Sigmoid colon (tissue), 7 donors: ENCODE data around the gene EFNA4. TPM values are rescaled to one million over a fixed set of nuclear protein-coding genes. Genes with fewer than 3 reads are reported as not detected.

ENCODE experiments used
- DNase-seq: peaks from one replicate; pipeline ENCODE4 v3.0.0-alpha.2; 2019
- H3K27ac ChIP-seq, 4 donors: fragments of 200-600 bp; sonication (generic); one replicate each; pipeline ENCODE4 v1.5.1; 2016 to 2019; ENCODE audit warnings: mild to moderate bottlenecking in 1 of 4
- H3K27me3 ChIP-seq, 3 donors: fragments of 200-600 bp; sonication (generic); one replicate each; pipeline ENCODE4 v1.5.1; 2019; ENCODE audit warnings: mild to moderate bottlenecking in 1 of 3
- H3K36me3 ChIP-seq, 4 donors: fragments of 200-600 bp; sonication (generic); one replicate each; pipeline ENCODE4 v1.5.1; 2016 to 2019
- H3K4me1 ChIP-seq, 4 donors: fragments of 200-600 bp; sonication (generic); one replicate each; pipeline ENCODE4 v1.5.1; 2017 to 2019
- H3K4me3 ChIP-seq, 4 donors: fragments of 200-600 bp; sonication (generic); one replicate each; pipeline ENCODE4 v1.5.1; 2017 to 2019; ENCODE audit warnings: mild to moderate bottlenecking in 2 of 4, moderate library complexity in 1 of 4
- H3K9me3 ChIP-seq, 4 donors: fragments of 200-600 bp in 3 of 4; sonication (generic) in 3 of 4; one replicate each; pipeline versions ENCODE4 v1.5.1 to v1.6.1; 2013 to 2019
- EP300 ChIP-seq, 4 donors: sonication (generic); formaldehyde crosslinking; IDR thresholded peaks; one replicate each; pipeline ENCODE4 v1.6.1; 2017; ENCODE audit warnings: antibody characterized with exemption in 4 of 4
- POLR2A ChIP-seq, 2 donors: fragments of 450-650 bp; IDR thresholded peaks; one replicate each; pipeline ENCODE4 v1.6.1; 2016; ENCODE audit warnings: antibody characterized with exemption in 2 of 2, mild to moderate bottlenecking in 2 of 2, moderate library complexity in 2 of 2
- POLR2AphosphoS5 ChIP-seq, 4 donors: sonication (generic); formaldehyde crosslinking; IDR thresholded peaks; one replicate each; pipeline ENCODE4 v1.6.1; 2017; ENCODE audit warnings: antibody characterized with exemption in 4 of 4
- WGBS, 2 donors: extraction: QIAGEN DNeasy Blood & Tissue Kit; methylation state at CpG; one replicate each; pipeline ENCODE4 v1.1.7; 2013; 5-methylcytosine and 5-hydroxymethylcytosine counted together
- intact Hi-C: fragments of 100-400 bp; cut with DNase I; formaldehyde crosslinking; loops from one replicate; pipeline ENCODE4 v1.15.1; 2023
- polyA plus RNA-seq, 3 donors: library from polyadenylated mRNA; stranded (reverse); fragments of 200-250 nt; gene quantifications; one replicate each; pipeline ENCODE4 v1.2.3, GENCODE V29; 2013
- total RNA-seq, 4 donors: library from RNA; depleted of rRNA; stranded (reverse); fragments of >200 nt; gene quantifications; one replicate each; pipeline ENCODE4 v1.1.0, GENCODE V29; 2016
- TF ChIP-seq, protein P1 (sequence below), 4 experiments: fragments of 450-650 bp in 3 of 4; fragments of 200-600 bp in 1 of 4; IDR thresholded peaks; one replicate each; pipeline ENCODE4 v1.5.1; 2016 to 2019; ENCODE audit warnings: antibody characterized with exemption in 4 of 4, mild to moderate bottlenecking in 3 of 4, moderate library complexity in 2 of 4
- donor health status: healthy with polysubstance abuse.
- donor health status: Bipolar disorder and iron deficiency.
- donor health status: healthy.

Gene EFNA4
- total and polyA plus RNA-seq, 7 donors, result 1.6 to 22.2 (median 5.0) TPM

DNA sequence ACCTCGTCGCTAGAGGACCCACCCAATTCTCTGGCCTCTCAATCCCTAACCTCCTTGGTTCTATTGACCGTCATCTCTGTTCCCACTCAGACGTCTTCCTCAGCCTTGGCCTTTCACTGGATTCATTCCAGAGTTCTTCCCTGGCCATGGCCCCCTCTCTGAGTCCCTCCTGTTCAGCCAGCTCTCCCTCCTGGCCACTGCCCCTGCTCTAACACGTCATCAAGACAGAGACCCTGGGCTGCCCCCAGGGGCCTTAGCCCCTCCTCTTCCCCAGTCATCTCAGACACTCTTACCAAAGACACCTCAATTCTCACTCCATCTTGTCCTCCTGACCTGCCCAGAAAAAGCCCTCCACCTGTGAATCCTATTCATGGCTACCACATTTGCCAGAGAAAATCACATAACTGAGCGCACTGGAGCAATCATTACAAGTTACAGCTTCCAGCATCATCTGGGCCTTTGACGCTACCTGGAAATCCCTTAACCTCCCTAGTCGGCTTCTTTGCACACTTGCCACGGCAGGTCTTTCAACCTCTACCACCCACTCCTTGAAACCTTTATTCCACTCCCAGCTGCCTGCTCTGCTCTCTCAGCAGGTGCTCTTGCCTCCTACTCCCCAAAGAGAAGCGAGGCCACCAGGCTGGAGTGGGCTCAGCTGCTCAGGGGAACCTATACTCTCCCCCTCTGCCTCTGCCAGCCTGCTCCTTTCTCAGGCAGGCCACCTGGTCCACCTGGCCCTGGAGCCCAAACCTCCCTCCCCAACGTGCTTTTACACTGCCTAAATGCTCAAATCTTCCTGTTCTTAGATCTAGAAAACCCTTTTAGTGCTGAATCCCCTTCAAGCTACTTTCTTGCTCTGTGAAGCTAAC is 43.9 kb upstream of the EFNA4 start:
- Histone ChIP-seq H3K9me3 (no peaks in the 10 kb centered on the region), H3K4me1 (peaks cover 0 to 24% (median 20%) of the 10 kb centered on the region in 4 donors), H3K27ac (no peak overlapping the region), H3K27me3 (no peaks in the 10 kb centered on the region), H3K36me3 (peaks cover 0 to 21% (median 7%) of the 10 kb centered on the region in 4 donors), H3K4me3 (no peak overlapping the region)
- TF ChIP-seq, protein P1, sequence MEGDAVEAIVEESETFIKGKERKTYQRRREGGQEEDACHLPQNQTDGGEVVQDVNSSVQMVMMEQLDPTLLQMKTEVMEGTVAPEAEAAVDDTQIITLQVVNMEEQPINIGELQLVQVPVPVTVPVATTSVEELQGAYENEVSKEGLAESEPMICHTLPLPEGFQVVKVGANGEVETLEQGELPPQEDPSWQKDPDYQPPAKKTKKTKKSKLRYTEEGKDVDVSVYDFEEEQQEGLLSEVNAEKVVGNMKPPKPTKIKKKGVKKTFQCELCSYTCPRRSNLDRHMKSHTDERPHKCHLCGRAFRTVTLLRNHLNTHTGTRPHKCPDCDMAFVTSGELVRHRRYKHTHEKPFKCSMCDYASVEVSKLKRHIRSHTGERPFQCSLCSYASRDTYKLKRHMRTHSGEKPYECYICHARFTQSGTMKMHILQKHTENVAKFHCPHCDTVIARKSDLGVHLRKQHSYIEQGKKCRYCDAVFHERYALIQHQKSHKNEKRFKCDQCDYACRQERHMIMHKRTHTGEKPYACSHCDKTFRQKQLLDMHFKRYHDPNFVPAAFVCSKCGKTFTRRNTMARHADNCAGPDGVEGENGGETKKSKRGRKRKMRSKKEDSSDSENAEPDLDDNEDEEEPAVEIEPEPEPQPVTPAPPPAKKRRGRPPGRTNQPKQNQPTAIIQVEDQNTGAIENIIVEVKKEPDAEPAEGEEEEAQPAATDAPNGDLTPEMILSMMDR (IDR thresholded peaks at IDR 0.05), result no peak
- TF ChIP-seq POLR2A (IDR thresholded peaks at IDR 0.05), result no peak
- no peak for TF ChIP-seq EP300 (IDR thresholded peaks at IDR 0.05)
- no peak for TF ChIP-seq POLR2AphosphoS5 (IDR thresholded peaks at IDR 0.05)
- peak; percentile 51 for DNase-seq
- intact Hi-C loops, result no loop called here
- WGBS, 2 donors, result 73 to 78% methylated on average over 11 of the region's 11 CpGs

DNA sequence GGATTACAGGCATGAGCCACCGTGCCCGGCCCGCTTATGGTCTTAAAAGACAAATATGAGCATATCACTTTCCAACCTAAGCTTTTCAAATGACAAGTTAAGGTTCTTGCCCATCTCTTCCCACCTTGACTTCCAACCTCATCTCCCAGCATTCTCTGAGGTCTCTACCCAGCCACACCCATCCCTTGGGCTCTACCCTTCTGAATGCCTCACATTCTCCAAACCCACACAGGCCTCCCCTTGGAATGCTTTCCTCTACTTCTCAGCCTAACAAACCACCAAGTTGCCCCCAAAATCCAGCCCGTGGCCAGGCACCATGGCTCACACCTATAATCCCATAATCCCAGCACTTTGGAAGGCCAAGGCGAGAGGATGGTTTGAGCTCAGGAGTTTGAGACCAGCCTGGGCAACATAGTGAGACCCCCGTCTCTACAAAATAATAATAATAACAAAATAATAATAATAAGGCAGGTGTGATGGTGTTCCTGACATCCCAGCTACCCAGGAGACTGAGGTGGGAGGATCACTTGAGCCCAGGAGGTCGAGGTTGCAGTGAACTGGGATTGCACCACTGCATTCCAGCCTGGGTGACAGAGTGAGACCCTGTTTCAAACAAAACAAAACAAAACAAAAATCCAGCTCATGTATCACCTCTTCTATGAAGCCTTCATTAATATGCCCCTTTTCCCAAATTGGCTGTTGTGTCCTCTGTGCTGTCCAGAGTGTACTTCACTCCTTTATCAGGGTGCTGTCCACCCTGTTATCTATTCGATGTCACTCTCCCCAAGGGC is 41.2 kb upstream of the EFNA4 start:
- Histone ChIP-seq H3K4me3 (no peak overlapping the region), H3K9me3 (no peaks in the 10 kb centered on the region), H3K27me3 (no peaks in the 10 kb centered on the region), H3K27ac (no peak overlapping the region), H3K36me3 (no peaks in the 10 kb centered on the region), H3K4me1 (peaks cover 0 to 12% (median 10%) of the 10 kb centered on the region in 4 donors)
- TF ChIP-seq POLR2AphosphoS5 (IDR thresholded peaks at IDR 0.05), result no peak
- WGBS, 2 donors, result 84 to 86% methylated on average over 8 of the region's 8 CpGs
- DNase-seq, result no peak
- intact Hi-C loops, result no loop called here

DNA sequence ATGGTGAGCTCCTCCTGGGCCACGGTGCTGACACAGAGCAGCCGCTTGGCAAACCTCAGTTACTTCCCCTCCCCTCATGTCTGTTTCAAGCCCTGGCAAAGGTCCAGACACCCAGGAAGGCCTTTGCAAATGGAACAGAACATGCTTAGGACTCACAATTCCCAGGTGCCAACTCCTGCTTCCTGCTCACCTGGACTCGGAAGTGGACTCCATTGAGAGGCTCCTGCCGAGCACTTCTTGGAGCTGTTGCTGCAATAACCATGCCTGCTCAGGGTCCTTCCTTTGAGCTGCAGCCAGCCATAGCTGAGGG is 40.7 kb upstream of the EFNA4 start:
- no peaks in the 10 kb centered on the region for H3K36me3 ChIP-seq
- no peak overlapping the region for H3K27ac ChIP-seq
- H3K27me3 ChIP-seq, result no peaks in the 10 kb centered on the region
- TF ChIP-seq EP300 (IDR thresholded peaks at IDR 0.05), result no peak
- TF ChIP-seq, protein P1 (IDR thresholded peaks at IDR 0.05), result no peak
- TF ChIP-seq POLR2A (IDR thresholded peaks at IDR 0.05), result no peak
- no peak for TF ChIP-seq POLR2AphosphoS5 (IDR thresholded peaks at IDR 0.05)
- H3K4me1 ChIP-seq, result peaks cover 0 to 7% (median 6%) of the 10 kb centered on the region in 4 donors
- WGBS, 2 donors, result 21 to 67% methylated on average over 4 of the region's 4 CpGs
- H3K9me3 ChIP-seq, result no peaks in the 10 kb centered on the region
- H3K4me3 ChIP-seq, result no peak overlapping the region
- DNase-seq, result no peak
- intact Hi-C loops, result no loop called here

DNA sequence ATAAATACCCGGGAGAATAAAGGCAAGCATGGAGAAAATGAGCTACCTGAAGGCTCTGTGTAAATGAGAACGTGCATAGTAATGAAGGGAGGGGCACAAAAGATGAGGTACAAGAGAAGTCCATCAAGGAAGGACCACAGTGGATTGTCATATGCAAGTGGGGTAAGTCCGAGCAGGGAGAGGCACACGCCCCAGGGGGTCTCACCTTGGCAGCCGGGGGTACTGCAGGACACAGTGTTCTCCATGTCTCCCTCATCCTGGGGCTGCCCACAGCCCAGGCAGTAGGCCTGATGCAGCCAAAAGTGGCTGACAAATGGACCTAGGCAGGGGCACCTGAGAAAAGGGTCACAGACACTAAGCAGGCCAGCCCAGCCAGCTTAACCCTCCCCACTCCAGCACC is 39.9 kb upstream of the EFNA4 start:
- no peaks in the 10 kb centered on the region for H3K4me1 ChIP-seq
- H3K36me3 ChIP-seq, result no peaks in the 10 kb centered on the region
- 88 to 93% methylated on average over 5 of the region's 5 CpGs for WGBS, 2 donors
- intact Hi-C loops, result no loop called here
- no peak for DNase-seq
- H3K27ac ChIP-seq, result no peak overlapping the region
- no peak for TF ChIP-seq POLR2AphosphoS5 (IDR thresholded peaks at IDR 0.05)
- TF ChIP-seq EP300 (IDR thresholded peaks at IDR 0.05), result no peak
- TF ChIP-seq, protein P1 (IDR thresholded peaks at IDR 0.05), result no peak
- no peak for TF ChIP-seq POLR2A (IDR thresholded peaks at IDR 0.05)
- H3K27me3 ChIP-seq, result no peaks in the 10 kb centered on the region
- H3K9me3 ChIP-seq, result no peaks in the 10 kb centered on the region
- H3K4me3 ChIP-seq, result no peak overlapping the region

DNA sequence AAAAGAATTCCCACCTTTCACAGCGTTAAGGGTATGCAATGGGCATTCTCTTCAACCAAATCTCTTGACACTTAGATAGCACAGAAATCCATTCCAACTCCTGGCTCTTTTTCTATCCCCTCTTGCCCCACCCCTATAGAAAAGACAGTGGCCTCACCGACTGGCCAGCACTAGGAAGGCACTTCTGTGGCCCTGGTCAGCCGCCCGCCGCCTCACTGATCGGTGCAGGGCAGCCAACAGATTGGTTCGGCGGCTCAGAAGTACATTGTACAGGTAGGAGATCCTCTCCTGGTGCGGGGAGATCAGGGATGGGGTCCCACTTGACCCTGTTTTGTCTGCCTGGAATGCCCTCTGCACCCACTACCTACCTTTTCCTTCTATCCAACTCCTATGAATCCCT is 39.2 kb upstream of the EFNA4 start:
- TF ChIP-seq POLR2AphosphoS5 (IDR thresholded peaks at IDR 0.05) (no peak), POLR2A (IDR thresholded peaks at IDR 0.05) (no peak), EP300 (IDR thresholded peaks at IDR 0.05) (no peak)
- TF ChIP-seq, protein P1 (IDR thresholded peaks at IDR 0.05), result no peak
- Histone ChIP-seq H3K36me3 (no peaks in the 10 kb centered on the region), H3K27me3 (no peaks in the 10 kb centered on the region), H3K4me3 (no peak overlapping the region), H3K27ac (no peak overlapping the region), H3K4me1 (no peaks in the 10 kb centered on the region), H3K9me3 (no peaks in the 10 kb centered on the region)
- intact Hi-C loops, result no loop called here
- 88 to 95% methylated on average over 9 of the region's 9 CpGs for WGBS, 2 donors
- DNase-seq, result no peak
